Measurements from ENCODE around the gene MT1F.
A peak's percentile ranks its signal among the peaks of the same experiment; 100 is the strongest.

DNA sequence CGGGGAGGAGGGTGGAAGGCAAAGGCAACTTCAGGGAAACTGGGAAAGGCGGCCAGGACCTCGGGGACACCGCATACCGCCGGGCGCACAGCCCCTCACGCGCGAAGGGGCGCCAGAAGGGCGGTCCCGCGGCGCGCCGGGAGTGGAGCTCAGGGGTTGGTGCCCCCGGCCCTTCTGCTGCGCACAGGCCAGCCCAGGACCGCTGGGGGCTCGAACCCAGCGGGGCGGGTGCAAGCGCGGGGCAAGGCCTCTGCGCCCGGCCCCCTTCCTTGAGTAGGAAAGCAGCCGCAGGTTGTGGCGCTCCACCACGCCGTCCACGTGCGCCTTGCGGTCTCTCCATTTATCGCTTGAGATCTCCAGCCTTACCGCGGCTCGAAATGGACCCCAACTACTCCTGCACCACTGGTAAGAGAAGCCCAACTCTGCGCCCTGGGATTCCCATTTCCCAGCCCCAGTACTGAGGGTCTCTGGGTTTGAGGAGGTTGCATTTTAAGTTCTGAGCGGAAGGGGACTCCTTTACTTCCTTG, 22.3 kb upstream of the MT1F start:
- TF ChIP-seq, protein P1, sequence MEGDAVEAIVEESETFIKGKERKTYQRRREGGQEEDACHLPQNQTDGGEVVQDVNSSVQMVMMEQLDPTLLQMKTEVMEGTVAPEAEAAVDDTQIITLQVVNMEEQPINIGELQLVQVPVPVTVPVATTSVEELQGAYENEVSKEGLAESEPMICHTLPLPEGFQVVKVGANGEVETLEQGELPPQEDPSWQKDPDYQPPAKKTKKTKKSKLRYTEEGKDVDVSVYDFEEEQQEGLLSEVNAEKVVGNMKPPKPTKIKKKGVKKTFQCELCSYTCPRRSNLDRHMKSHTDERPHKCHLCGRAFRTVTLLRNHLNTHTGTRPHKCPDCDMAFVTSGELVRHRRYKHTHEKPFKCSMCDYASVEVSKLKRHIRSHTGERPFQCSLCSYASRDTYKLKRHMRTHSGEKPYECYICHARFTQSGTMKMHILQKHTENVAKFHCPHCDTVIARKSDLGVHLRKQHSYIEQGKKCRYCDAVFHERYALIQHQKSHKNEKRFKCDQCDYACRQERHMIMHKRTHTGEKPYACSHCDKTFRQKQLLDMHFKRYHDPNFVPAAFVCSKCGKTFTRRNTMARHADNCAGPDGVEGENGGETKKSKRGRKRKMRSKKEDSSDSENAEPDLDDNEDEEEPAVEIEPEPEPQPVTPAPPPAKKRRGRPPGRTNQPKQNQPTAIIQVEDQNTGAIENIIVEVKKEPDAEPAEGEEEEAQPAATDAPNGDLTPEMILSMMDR (IDR thresholded peaks at IDR 0.05) = no peak
- peak; percentile 99 for TF ChIP-seq EZH2 (IDR thresholded peaks at IDR 0.05)

All from neural progenitor cell (in vitro differentiated cells).